ENCODE data around the gene STK35.

The STK35 gene

GRCh38 chr20:2108498-2108897, 6.9 kb downstream of the STK35 start:
- DNase-seq: no peak

GRCh38 chr20:2108987-2109386, 7.4 kb downstream of the STK35 start:
- no peak for DNase-seq

DNA sequence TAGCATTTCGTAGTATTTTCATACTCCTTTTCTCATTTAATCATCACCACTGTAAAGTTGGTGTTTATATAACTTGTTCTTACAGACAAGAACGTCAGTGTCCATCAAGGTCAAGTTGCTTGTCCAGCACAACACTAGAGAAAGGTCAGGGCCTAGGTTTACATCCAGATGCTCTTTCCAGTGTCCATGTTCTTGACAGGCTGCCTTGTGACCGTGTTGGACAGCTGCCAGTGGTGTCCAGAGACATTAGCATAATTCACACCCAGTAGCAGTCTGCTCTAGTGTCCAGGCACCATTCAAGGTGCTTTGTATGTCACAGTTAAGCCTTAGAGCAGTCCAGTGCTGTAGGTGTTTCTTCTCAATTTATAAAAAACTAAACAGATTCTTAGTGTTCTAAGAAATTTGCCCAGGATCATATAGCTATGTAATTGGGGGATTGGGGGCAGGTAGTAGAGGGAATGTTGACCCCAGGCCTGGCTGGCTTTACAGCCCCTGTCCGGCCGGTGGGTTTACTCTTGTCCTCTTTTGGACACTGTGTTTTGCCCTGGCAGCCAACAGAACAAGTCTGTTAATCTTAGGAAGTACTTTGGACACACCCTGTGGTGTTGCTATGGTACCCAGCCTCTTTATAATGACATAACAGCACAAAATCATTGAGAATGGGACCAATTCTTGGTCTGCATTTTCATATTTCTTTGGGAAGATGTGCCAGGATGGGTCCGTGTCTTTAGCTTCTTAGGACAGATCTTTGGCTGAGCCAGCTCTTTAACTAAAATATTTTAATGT, 8.0 kb downstream of the STK35 start:
- no peak for DNase-seq

DNA sequence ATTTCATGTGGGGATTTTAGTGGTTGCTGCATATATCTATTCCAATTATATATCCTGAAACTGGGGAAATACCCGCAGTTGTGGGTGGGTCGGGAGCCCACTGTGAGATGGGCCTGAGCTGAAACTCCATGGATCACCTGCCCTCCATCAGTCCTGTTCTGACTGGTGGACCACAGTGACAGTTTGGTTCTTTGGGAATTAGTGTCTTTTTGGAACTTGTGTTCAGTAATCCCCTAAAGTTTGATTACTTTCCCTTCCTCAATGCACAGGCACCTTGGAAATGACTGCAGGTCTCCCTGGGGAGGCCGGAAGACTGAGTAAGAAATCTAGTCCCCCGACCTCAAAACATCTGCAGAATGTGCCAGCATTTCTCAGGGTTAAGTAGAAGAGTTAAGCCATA, 11.3 kb downstream of the STK35 start:
- no peak for DNase-seq

DNA sequence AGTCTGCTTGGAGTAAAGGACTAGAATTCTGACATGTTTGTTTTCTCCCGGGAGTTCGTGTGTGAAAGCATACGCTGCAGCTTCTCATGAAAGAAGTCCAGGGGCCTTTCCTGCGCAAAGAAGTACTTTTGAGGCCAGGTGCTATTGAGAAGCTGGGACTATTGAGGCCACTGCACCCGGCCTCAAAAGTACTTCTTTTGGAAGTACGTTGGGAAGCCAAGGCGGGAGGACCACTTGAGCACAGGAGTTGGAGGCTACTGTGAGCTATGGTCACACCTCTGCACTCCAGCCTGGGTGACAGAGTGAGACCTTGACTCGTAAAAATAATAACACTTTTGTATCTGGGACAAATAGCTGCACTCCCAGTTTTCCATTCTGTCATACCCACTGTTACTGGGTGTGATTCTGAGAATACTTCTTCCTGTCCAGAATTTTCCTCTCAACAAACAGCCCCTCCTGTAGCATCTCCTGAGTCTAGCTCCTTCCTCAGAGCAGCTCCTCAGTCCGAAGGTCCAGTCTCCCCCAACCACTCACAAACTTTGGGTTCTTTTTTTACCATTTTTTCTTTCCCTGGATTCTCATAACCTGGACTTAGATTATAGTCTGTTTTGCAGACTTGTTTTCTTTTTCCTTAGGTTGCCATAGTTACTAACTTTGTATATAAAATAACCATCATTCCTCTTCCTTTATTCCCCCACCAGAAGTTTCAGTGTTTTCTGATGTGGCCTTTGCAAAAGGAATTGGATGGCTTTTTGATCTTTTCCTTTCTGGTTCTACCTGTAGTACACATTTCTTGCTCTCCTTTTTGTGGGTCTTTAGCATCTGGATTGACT, 12.7 kb downstream of the STK35 start:
- no peak for DNase-seq

- DNase-seq: no peak
These were observed 13.5 kb downstream of the STK35 start for GRCh38 chr20:2114990-2115681.

DNA sequence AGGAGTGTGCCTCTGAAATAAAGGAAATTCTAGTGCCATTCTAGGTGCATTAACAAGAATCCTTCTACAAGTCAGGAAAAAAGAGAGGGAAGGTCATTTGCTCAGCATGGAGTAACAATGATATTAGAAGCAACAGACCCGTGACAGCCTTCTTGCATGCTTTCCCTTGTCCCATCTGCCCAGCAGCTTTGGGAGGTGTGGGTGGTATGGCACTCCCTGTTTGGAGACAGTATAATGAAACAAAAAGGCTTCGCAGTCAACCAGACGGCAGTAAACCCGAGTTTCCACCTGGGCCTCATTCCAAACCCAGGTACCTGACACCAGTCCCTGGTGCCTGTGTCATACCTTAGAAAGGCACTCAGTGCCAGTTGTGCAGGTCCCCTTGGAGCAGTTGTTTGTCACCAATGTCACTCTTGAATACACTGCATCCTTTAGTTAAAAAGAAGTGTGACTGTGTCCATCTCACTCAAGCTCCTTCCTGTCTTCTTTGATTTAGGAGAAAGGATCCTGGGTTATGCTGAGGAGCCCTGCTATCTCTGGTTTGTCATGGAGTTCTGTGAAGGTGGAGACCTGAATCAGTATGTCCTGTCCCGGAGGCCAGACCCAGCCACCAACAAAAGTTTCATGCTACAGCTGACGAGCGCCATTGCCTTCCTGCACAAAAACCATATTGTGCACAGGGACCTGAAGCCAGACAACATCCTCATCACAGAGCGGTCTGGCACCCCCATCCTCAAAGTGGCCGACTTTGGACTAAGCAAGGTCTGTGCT, 14.7 kb downstream of the STK35 start:
- DNase-seq: no peak

DNA sequence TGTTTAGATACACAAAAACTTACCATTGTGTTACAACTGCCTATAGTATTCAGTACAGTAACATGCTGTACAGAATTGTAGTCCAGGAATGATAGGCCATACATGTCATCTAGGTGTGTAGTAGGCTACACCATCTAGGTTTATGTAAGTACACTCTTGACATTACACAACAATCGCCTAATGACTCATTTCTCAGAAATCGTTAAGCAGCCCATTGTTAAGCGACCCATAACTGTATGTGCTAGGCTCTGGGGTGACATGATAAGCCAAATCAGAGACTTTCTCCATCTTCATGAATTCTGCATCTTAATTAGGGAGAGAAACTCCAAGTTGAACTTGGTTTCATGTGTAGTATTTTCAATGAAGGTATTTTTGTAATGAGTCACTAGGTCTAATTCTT, 17.2 kb downstream of the STK35 start:
- no peak for DNase-seq

- DNase-seq: no peak
These were observed 21.3 kb downstream of the STK35 start for GRCh38 chr20:2122936-2123335.

DNA sequence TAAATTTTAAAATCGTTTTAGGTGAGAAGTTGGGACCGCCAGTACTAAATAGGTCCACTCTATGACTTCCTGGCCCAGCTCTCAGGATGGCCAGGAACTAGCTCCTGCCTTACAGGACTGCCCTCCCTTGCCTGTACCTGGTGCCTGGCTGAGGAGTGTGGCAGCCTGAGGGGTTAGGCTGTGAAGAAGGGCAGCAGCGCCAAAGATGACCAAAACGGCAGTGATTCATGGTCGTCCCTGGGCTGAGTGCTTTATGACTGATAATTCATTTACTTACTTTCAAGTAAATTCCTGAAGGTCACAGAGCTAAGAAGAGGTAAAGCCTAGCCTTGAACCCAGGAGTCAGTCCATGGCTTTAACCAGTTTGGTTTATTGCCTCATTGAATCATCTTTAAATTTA, 22.1 kb downstream of the STK35 start:
- no peak for DNase-seq

GRCh38 chr20:2124564-2125213, 23.1 kb downstream of the STK35 start:
- no peak for DNase-seq

GRCh38 chr20:2125474-2126112, 24.0 kb downstream of the STK35 start:
- no peak for DNase-seq

DNA sequence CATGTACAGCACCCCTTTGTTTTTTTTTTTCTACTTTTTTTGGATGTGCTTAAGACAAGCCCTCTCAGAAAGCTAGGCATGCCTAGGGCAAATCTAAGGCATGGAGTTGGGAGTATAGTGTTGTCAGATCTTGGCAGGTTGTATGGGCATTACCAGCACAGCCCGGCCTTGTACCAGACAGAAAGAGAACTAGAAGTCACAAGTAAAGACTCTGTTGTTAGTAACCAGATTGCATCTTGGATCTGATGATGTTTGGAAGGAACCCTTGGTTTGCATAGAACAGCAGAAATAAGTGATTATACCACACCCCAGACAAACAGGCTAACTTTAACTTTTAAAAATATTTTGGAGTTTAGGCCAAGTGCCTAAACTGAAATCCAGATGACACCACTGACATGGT, 25.6 kb downstream of the STK35 start:
- no peak for DNase-seq

GRCh38 chr20:2128542-2128941, 26.9 kb downstream of the STK35 start:
- DNase-seq: no peak

DNA sequence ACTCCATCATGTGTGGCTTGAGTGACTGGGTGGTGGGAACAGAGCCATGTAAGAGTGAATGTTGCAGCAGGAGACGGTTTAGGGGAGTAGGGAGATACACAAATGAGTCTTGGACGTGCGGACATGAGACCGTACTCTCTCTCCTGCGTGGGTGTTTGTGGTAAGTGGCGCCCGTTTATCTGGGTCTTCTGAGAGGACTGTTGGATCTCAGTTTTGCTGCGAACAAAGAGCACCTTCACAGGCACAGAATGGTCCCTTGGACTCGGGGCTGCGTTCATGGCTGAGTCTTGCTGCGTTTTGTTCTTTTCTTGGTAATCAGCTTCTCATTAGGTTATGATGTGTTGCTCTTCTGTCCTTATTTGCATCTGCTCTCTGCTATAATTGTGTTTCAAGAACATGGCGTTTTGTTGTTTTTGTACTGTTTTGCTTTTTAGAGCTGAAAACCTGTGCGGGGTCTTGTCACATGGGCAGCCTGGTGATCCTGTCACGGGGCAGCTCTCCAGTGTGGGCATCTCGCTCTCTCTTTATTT, 28.5 kb downstream of the STK35 start:
- DNase-seq: no peak

DNA sequence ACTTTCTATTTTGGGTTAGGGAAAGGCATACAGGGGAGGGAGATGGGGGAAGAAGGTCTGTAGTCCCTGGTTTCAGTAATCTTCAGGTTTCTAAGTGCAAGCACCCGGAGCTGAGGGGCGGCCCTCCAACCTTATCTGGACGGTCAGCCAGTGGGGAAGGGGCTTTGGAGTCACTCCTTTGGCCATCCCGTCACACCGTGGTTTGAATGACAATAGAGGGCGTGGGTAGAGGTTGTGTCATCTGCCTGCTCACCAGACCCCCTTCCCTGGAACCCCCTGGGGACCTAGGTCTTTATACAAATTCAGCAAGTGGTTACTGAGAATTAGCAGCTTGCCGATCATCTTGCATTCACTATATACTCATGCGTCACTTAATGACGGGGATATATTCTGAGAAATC, 29.1 kb downstream of the STK35 start:
- DNase-seq: no peak

- no peak for DNase-seq
These were observed 29.7 kb downstream of the STK35 start for GRCh38 chr20:2131366-2131765.

GRCh38 chr20:2132461-2132901, 30.9 kb downstream of the STK35 start:
- no peak for DNase-seq

GRCh38 chr20:2133318-2134183, 31.9 kb downstream of the STK35 start:
- no peak for DNase-seq

DNA sequence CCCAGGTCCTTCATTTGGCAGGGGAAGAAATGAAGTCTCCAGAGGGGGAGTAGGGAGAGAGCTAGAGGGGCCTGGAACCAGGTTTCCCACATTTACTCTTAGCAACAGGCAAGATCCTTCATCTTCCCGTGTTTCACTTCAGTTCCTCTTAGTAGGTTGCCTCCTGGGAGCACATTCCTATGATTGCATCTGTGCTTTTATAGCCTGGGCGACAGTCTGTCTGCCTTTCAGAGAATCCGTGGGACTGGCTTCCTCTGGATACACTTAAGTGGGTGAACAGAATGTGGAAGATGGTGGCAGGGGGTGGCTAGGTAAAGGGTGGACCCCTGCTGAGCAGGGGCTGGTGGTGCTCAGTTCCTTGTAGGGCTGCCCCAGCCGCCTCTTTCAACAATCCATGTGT, 33.4 kb downstream of the STK35 start:
- no peak for DNase-seq

DNA sequence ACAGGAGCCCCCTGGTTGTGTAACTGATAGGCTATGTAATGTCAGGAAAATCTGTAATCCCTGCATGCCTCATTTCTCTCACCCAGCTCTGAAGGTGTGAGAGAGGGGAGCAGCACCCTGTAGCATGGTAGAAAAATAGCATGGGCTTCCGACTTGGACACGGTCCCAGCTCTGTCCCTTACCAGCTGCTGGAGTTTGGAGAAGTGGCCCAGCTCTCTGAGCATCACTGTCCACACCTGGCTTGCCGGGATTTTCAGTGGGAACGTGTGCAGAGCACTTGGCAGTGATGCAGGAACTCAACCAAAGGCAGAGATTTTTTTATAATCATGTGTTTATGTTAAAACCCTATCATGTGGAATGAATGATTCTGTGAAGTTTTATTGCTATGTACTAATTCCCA, 34.6 kb downstream of the STK35 start:
- DNase-seq: peak; percentile 41

Measured in DMS79 (cell line).